H9 (cell line): Measurements from ENCODE around the gene TAF9B. TPM values are rescaled to one million over a fixed set of nuclear protein-coding genes. Genes with fewer than 3 reads are reported as not detected.
A peak's percentile ranks its signal among the peaks of the same experiment; 100 is the strongest.

Experiments
- DNase-seq: peaks from one replicate; pipeline ENCODE4 v3.0.0-alpha.2; 2017
- H2AFZ ChIP-seq: one replicate; pipeline ENCODE4 v1.6.1; 2013; ENCODE audit warnings: mild to moderate bottlenecking, low read length, control low read depth, moderate library complexity
- H2AK5ac ChIP-seq: 2 replicates; pipeline ENCODE4 v1.6.1; 2013; ENCODE audit warnings: low read length, control low read depth, mixed read lengths; ENCODE audit not compliant: insufficient read length
- H2BK120ac ChIP-seq: one replicate; pipeline ENCODE4 v1.6.1; 2013; ENCODE audit warnings: low read depth, mild to moderate bottlenecking, low read length, control low read depth, inconsistent platforms; ENCODE audit not compliant: poor library complexity, severe bottlenecking
- H2BK12ac ChIP-seq: 2 replicates; pipeline ENCODE4 v1.6.1; 2013; ENCODE audit warnings: low read length, control low read depth, mixed read lengths, low read depth; ENCODE audit not compliant: insufficient read length
- H2BK15ac ChIP-seq: 2 replicates; pipeline ENCODE4 v1.6.1; 2013; ENCODE audit warnings: low read depth, low read length, control low read depth
- H2BK20ac ChIP-seq: one replicate; pipeline ENCODE4 v1.6.1; 2013; ENCODE audit warnings: low read depth, mild to moderate bottlenecking, low read length, control low read depth, inconsistent platforms; ENCODE audit not compliant: poor library complexity, severe bottlenecking
- H2BK5ac ChIP-seq: 2 replicates; pipeline ENCODE4 v1.6.1; 2013; ENCODE audit warnings: low read length, control low read depth, mixed read lengths; ENCODE audit not compliant: insufficient read length
- H3K14ac ChIP-seq: 2 replicates; pipeline ENCODE4 v1.6.1; 2013; ENCODE audit warnings: low read length, control low read depth; ENCODE audit not compliant: insufficient read depth
- H3K18ac ChIP-seq: 2 replicates; pipeline ENCODE4 v1.6.1; 2013; ENCODE audit warnings: low read depth, mild to moderate bottlenecking, mixed read lengths, low read length, control low read depth; ENCODE audit not compliant: insufficient read length
- H3K23ac ChIP-seq: 2 replicates; pipeline ENCODE4 v1.6.1; 2013; ENCODE audit warnings: low read length, control low read depth, mixed read lengths, low read depth; ENCODE audit not compliant: insufficient read length
- H3K23me2 ChIP-seq: 2 replicates; pipeline ENCODE4 v1.6.1; 2013; ENCODE audit warnings: low read depth, mild to moderate bottlenecking, mixed read lengths, low read length, control low read depth; ENCODE audit not compliant: insufficient read length, poor library complexity, severe bottlenecking
- H3K27ac ChIP-seq: 2 replicates; pipeline ENCODE4 v1.5.1; 2013; ENCODE audit warnings: low read length, control low read depth, mixed read lengths, low read depth; ENCODE audit not compliant: insufficient read length
- H3K27me3 ChIP-seq: 2 replicates; pipeline ENCODE4 v1.6.1; 2013; ENCODE audit warnings: low read length, control low read depth, inconsistent platforms; ENCODE audit not compliant: insufficient read depth
- H3K4ac ChIP-seq: 2 replicates; pipeline ENCODE4 v1.6.1; 2013; ENCODE audit warnings: low read depth, mild to moderate bottlenecking, control low read depth, inconsistent platforms, low read length, moderate library complexity
- H3K4me1 ChIP-seq: 2 replicates; pipeline ENCODE4 v1.6.1; 2013; ENCODE audit warnings: low read length, control low read depth, inconsistent platforms; ENCODE audit not compliant: insufficient read depth
- H3K4me2 ChIP-seq: 2 replicates; pipeline ENCODE4 v1.6.1; 2013; ENCODE audit warnings: low read length, control low read depth, mixed read lengths; ENCODE audit not compliant: insufficient read length, insufficient read depth
- H3K56ac ChIP-seq: 2 replicates; pipeline ENCODE4 v1.6.1; 2013; ENCODE audit warnings: low read depth, mild to moderate bottlenecking, mixed read lengths, low read length, control low read depth; ENCODE audit not compliant: insufficient read length
- H3K79me1 ChIP-seq: 2 replicates; pipeline ENCODE4 v1.6.1; 2013; ENCODE audit warnings: low read depth, mild to moderate bottlenecking, moderate library complexity, low read length, control low read depth, inconsistent platforms; ENCODE audit not compliant: insufficient read depth, poor library complexity, severe bottlenecking
- H3K79me2 ChIP-seq: 2 replicates; pipeline ENCODE4 v1.6.1; 2013; ENCODE audit warnings: low read length, control low read depth, inconsistent platforms; ENCODE audit not compliant: insufficient read depth
- H3K9ac ChIP-seq: 2 replicates; pipeline ENCODE4 v1.6.1; 2013; ENCODE audit warnings: low read length, control low read depth, mixed read lengths; ENCODE audit not compliant: insufficient read length; ENCODE audit errors: extremely low read depth
- H3K9me3 ChIP-seq: one replicate; pipeline ENCODE4 v1.6.1; 2013; ENCODE audit warnings: low read depth, low read length, inconsistent platforms; ENCODE audit not compliant: control insufficient read depth
- H3T11ph ChIP-seq: one replicate; pipeline ENCODE4 v1.6.1; 2013; ENCODE audit warnings: mild to moderate bottlenecking, low read length, control low read depth, inconsistent platforms
- H4K20me1 ChIP-seq: one replicate; pipeline ENCODE4 v1.6.1; 2013; ENCODE audit not compliant: control insufficient read depth, insufficient read length, insufficient read depth
- H4K5ac ChIP-seq: 2 replicates; pipeline ENCODE4 v1.6.1; 2013; ENCODE audit warnings: low read depth, mild to moderate bottlenecking, mixed read lengths, low read length, control low read depth; ENCODE audit not compliant: insufficient read length
- H4K8ac ChIP-seq: replicated peaks from 2 replicates; pipeline ENCODE4 v1.6.1; 2013; ENCODE audit warnings: low read length, control low read depth, mixed read lengths, low read depth; ENCODE audit not compliant: insufficient read length
- H4K91ac ChIP-seq: 2 replicates; pipeline ENCODE4 v1.6.1; 2013; ENCODE audit warnings: low read depth, mild to moderate bottlenecking, moderate library complexity, mixed read lengths, low read length, control low read depth; ENCODE audit not compliant: insufficient read length
- H3K27ac Mint-ChIP-seq, 3 experiments: 2 replicates in 2 of 3; 3 replicates in 1 of 3; pipeline ENCODE4 v1.8.0; 2020 to 2021; ENCODE audit warnings: mixed read lengths in 3 of 3, mild to moderate bottlenecking in 1 of 3, moderate library complexity in 1 of 3
- H3K27me3 Mint-ChIP-seq: 2 replicates; pipeline ENCODE4 v1.8.0; 2021; ENCODE audit warnings: low read depth, mild to moderate bottlenecking, moderate library complexity, mixed read lengths
- H3K36me3 Mint-ChIP-seq, 3 experiments: 2 replicates in 2 of 3; 3 replicates in 1 of 3; pipeline ENCODE4 v1.8.0; 2020 to 2021; ENCODE audit warnings: low read depth in 3 of 3, mixed read lengths in 3 of 3; ENCODE audit not compliant: insufficient read depth in 1 of 3
- H3K4me1 Mint-ChIP-seq, 2 experiments: 2 replicates each; pipeline ENCODE4 v1.8.0; 2020; ENCODE audit warnings: mixed read lengths in 2 of 2
- H3K4me3 Mint-ChIP-seq, 2 experiments: 2 replicates in 1 of 2; 3 replicates in 1 of 2; pipeline ENCODE4 v1.8.0; 2020 to 2021; ENCODE audit warnings: mild to moderate bottlenecking in 2 of 2, mixed read lengths in 2 of 2, moderate library complexity in 1 of 2
- H3K9me3 Mint-ChIP-seq, 2 experiments: 2 replicates in 1 of 2; 3 replicates in 1 of 2; pipeline ENCODE4 v1.8.0; 2020; ENCODE audit warnings: mild to moderate bottlenecking in 2 of 2, mixed read lengths in 2 of 2, moderate library complexity in 1 of 2
- CTCF ChIP-seq: fragments of 200-600 bp; sonication (generic); conservative IDR thresholded peaks from 3 replicates; pipeline ENCODE4 v1.8.0; 2021; ENCODE audit warnings: antibody characterized with exemption, mild to moderate bottlenecking
- WGBS: extraction: QIAGEN DNeasy Blood & Tissue Kit; methylation state at CpG from one replicate; pipeline ENCODE4 v1.1.7; 2013; ENCODE audit warnings: missing lambda C conversion rate, low lambda C conversion rate, mixed read lengths; ENCODE audit not compliant: insufficient read length; ENCODE audit errors: extremely low coverage; 5-methylcytosine and 5-hydroxymethylcytosine counted together
- total RNA-seq: library from RNA; stranded (reverse); gene quantifications from 2 replicates; pipeline ENCODE4 v1.2.1, GENCODE V29; 2021

The TAF9B gene
- total RNA-seq, 1 experiment from 2014 or later: 34.9 TPM

GRCh38 chrX:78104447-78105176 is 34.8 kb downstream of the TAF9B start:
- no peak overlapping the region for H2BK20ac ChIP-seq
- Mint-ChIP-seq H3K36me3 (peaks cover 31 to 35% (median 33%) of the 10 kb centered on the region in 3 experiments), H3K4me1 (peaks cover 23 to 39% of the 10 kb centered on the region in 2 experiments), H3K27ac (peak overlapping the region; percentile 58 to 95 (median 93); a peak in 5 of 7 replicates), H3K27me3 (no peaks in the 10 kb centered on the region; the same call in 1 of the 2 replicates), H3K4me3 (peak overlapping the region; percentile 86 to 88), H3K9me3 (peaks cover 66 to 70% of the 10 kb centered on the region in 2 experiments)
- no peak overlapping the region for H2BK120ac ChIP-seq
- peak overlapping the region; percentile 16; the same call in 1 of the 2 replicates for H3K14ac ChIP-seq
- H2BK15ac ChIP-seq: no peak overlapping the region
- no peak for DNase-seq
- H4K20me1 ChIP-seq: peaks cover 2% of the 10 kb centered on the region
- H3K23ac ChIP-seq: no peak overlapping the region
- no CpG with 5 or more reads among the region's 27 CpGs for WGBS
- peaks cover 46% of the 10 kb centered on the region for H3K79me2 ChIP-seq
- H2BK12ac ChIP-seq: no peak overlapping the region
- H3K9me3 ChIP-seq: peaks cover 11% of the 10 kb centered on the region
- no peaks in the 10 kb centered on the region for H3K4me1 ChIP-seq
- H3K27me3 ChIP-seq: no peaks in the 10 kb centered on the region
- TF ChIP-seq CTCF: no peak
- H4K8ac ChIP-seq: no peak overlapping the region
- H4K91ac ChIP-seq: no peak overlapping the region
- H3K56ac ChIP-seq: no peak overlapping the region
- H2AFZ ChIP-seq: no peak overlapping the region
- peak overlapping the region; percentile 69 for H3K9ac ChIP-seq
- no peak overlapping the region for H3K4ac ChIP-seq
- no peak overlapping the region for H4K5ac ChIP-seq
- peak overlapping the region; percentile 15 for H3K18ac ChIP-seq
- H2BK5ac ChIP-seq: no peak overlapping the region
- no peak overlapping the region for H3T11ph ChIP-seq
- H3K79me1 ChIP-seq: no peaks in the 10 kb centered on the region
- no peak overlapping the region for H3K27ac ChIP-seq
- peaks cover 4% of the 10 kb centered on the region for H3K23me2 ChIP-seq
- H3K4me2 ChIP-seq: peak overlapping the region; percentile 76
- no peak overlapping the region for H2AK5ac ChIP-seq
